ENCODE results near the gene WDR33.

WDR33 gene

DNA sequence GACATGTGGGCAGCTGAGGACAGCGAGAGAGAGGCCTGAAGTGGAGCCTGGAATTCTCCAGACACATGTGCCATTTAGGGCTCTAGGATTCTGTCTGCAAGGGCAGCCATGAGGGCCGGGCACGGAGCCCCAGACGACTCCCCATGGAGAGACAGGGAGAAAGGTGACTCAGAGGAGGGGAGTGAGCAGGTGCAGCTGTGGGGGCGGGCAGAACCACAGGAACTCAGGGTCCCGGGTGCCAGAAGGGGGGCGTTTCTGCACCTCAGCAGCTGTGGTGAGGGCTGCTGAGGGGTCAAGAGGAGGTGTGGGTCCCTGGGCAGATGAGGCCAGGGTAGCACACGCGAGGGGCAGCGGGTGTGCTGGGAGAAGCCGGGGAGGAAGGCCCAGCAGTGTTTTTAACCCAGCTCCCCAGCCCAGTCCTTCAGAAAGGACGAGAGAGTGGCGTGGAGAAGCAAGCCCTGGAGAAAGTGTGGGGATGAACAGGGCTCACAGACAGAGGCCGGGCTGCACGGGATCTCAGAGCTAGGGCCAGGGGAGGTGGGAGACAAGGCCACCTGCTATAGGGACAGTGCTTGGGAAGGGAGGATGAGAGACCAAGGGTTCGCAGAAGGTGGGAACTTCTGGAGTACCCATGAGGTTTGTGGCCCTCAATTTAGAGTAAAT is 157.4 kb downstream of the WDR33 start:
- no peak for DNase-seq

DNA sequence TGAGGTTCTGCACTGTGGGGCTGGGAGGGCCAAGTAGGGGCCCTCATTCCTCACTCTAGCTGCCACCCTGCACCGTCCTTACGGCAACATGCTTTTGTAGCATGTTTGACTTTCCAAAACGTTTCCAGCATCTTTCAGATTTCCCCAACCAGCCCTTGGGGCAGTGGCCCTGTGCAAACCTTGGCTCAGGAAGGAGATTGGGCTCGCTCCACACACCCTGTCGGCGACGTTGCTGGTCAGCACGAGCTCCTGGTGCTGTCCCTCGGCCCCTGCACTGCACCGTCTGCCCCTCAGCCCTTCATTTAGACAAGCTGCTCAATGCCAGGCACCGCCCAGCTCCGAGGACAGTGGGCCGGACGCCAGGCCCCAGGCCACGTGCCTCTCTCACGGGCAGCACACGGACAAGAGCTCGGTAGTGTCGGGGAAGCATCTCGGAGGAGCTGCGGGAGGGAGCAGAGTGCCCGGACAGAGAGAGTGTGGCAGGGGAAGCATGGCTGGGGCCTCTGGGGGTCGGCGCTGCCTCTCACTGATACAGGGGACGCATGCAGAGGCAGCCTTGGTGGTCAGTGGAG is 158.1 kb downstream of the WDR33 start:
- no peak for DNase-seq

DNA sequence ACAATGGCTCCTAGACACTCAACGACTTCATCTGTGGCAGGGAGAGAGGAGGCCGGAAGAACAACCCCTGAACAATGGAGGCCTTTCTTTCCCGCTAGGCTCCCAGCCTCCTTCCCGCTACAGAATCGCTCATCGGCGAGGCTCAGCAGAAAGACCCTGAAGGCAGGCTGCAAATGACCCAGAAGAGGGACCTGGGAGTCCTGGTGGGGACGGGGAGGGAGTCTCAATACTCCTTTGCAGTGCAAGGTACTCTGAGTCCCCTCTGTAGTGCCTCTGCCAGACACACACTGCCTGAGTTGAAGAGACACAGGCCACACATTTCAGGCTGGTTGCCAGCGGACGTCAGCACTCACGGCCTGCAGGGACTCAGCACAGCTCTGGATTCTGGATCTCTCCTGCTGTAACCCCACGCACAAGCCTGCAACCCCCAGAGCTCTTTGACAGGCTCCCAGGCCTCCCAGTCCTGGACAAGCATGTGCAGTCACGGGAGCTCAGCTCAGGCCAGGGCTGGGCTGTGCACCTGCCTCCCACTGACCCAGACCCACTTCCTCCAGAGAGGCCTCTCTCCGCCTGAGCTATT is 158.9 kb downstream of the WDR33 start:
- no peak for DNase-seq

- no peak for DNase-seq
These were observed 159.6 kb downstream of the WDR33 start for GRCh38 chr2:127651381-127651809.

All from COR-L47 (cell line).